GM19043 (cell line): Measurements from ENCODE around the gene E2F6.

Experiments
- ATAC-seq: cut with Tn5 transposase; IDR thresholded peaks from one replicate; pipeline ENCODE4 v1.9.1; 2021; ENCODE audit warnings: low read depth; ENCODE audit not compliant: unreplicated experiment

E2F6 gene

GRCh38 chr2:11465110-11465484 is 864 bp downstream of the E2F6 start:
- no peak for ATAC-seq

GRCh38 chr2:11459816-11460215 is 6.1 kb downstream of the E2F6 start:
- no peak for ATAC-seq

- ATAC-seq = no peak
Measured at GRCh38 chr2:11458753-11459152, 7.2 kb downstream of the E2F6 start.

GRCh38 chr2:11457935-11458334 is 8.0 kb downstream of the E2F6 start:
- ATAC-seq = no peak

- ATAC-seq = no peak
Measured at GRCh38 chr2:11456251-11456650, 9.7 kb downstream of the E2F6 start.

- ATAC-seq = no peak
Measured at GRCh38 chr2:11454824-11455223, 11.1 kb downstream of the E2F6 start.

- no peak for ATAC-seq
Measured at GRCh38 chr2:11450791-11451190, 15.2 kb downstream of the E2F6 start.

- no peak for ATAC-seq
Measured at GRCh38 chr2:11446733-11447248, 19.2 kb downstream of the E2F6 start.

GRCh38 chr2:11444737-11445136 is 21.2 kb downstream of the E2F6 start:
- ATAC-seq = no peak

GRCh38 chr2:11438555-11439080 is 27.3 kb downstream of the E2F6 start:
- no peak for ATAC-seq

GRCh38 chr2:11437602-11438001 is 28.4 kb downstream of the E2F6 start:
- ATAC-seq = no peak

- ATAC-seq = no peak
Measured at GRCh38 chr2:11435036-11435435, 30.9 kb downstream of the E2F6 start.

GRCh38 chr2:11434443-11434842 is 31.5 kb downstream of the E2F6 start:
- ATAC-seq = no peak

GRCh38 chr2:11433822-11434221 is 32.1 kb downstream of the E2F6 start:
- ATAC-seq = no peak

GRCh38 chr2:11430729-11431128 is 35.2 kb downstream of the E2F6 start:
- ATAC-seq = no peak

- no peak for ATAC-seq
Measured at GRCh38 chr2:11427224-11427623, 38.7 kb downstream of the E2F6 start.

- ATAC-seq = no peak
Measured at GRCh38 chr2:11422901-11423435, 43.0 kb downstream of the E2F6 start.

- no peak for ATAC-seq
Measured at GRCh38 chr2:11422491-11422865, 43.5 kb downstream of the E2F6 start.

- no peak for ATAC-seq
Measured at GRCh38 chr2:11421863-11422490, 44.0 kb downstream of the E2F6 start.

GRCh38 chr2:11420671-11421070 is 45.3 kb downstream of the E2F6 start:
- no peak for ATAC-seq

GRCh38 chr2:11420190-11420589 is 45.8 kb downstream of the E2F6 start:
- ATAC-seq = no peak

GRCh38 chr2:11419781-11420180 is 46.2 kb downstream of the E2F6 start:
- no peak for ATAC-seq
